ENCODE measurements around the gene GABRR1.
A peak's percentile ranks its signal among the peaks of the same experiment; 100 is the strongest.

The GABRR1 gene

GRCh38 chr6:89221971-89222711 lies 5.0 kb upstream of the GABRR1 start:
- peak; percentile 64 for DNase-seq (ENCODE audit: low read depth)
- TF ChIP-seq CTCF (conservative IDR thresholded peaks at IDR 0.05; ENCODE audit: control insufficient read depth, insufficient read depth, low read depth, low read length), result no peak
- H3K4me3 ChIP-seq (ENCODE audit: control insufficient read depth, low read depth, low read length), result no peak overlapping the region

DNA sequence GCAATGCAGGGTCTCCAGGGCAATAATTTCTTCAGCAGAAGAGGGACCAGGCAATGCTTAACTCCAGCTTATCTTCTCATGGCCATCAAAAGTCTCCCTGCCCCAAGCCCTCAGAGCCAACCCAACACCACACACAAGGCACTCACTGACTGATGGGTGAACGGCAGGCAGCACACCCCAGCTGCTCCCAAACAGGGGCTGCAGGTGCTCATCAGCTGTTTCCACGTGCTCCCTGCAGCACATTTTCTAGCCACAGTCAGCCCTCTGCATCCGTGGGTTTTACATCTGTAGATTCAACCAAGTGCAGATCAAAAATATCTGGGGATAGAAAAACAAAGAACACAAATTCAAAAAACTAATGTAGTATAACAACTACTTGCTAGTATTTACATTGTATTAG lies 4.0 kb upstream of the GABRR1 start:
- no peak for DNase-seq (ENCODE audit: low read depth)
- TF ChIP-seq CTCF (conservative IDR thresholded peaks at IDR 0.05; ENCODE audit: control insufficient read depth, insufficient read depth, low read depth, low read length), result no peak
- no peak overlapping the region for H3K4me3 ChIP-seq (ENCODE audit: control insufficient read depth, low read depth, low read length)

GRCh38 chr6:89216411-89216810 lies 747 bp downstream of the GABRR1 start:
- TF ChIP-seq CTCF (conservative IDR thresholded peaks at IDR 0.05; ENCODE audit: control insufficient read depth, insufficient read depth, low read depth, low read length), result no peak
- DNase-seq (ENCODE audit: low read depth), result no peak
- H3K4me3 ChIP-seq (ENCODE audit: control insufficient read depth, low read depth, low read length), result no peak overlapping the region

GRCh38 chr6:89215391-89215790 lies 1.8 kb downstream of the GABRR1 start:
- no peak overlapping the region for H3K4me3 ChIP-seq (ENCODE audit: control insufficient read depth, low read depth, low read length)
- TF ChIP-seq CTCF (conservative IDR thresholded peaks at IDR 0.05; ENCODE audit: control insufficient read depth, insufficient read depth, low read depth, low read length), result no peak
- DNase-seq (ENCODE audit: low read depth), result no peak

DNA sequence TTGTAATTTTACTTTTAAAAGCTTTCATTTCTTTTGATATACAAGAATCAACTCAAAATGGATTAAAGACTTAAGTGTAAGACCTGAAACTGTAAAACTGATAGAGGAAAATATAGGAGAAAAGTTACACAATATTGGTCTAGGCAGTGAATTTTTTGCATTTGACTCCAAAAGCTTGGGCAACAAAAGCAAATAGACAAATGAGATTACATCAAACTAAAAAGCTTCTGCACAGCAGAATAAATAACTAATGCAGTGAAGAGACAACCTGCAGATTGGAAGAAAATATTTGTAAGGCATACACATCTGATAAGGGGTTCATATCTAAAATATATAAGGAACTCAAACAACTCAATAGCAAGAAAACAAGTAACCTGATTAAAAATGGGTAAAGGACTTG lies 3.0 kb downstream of the GABRR1 start:
- no peak for TF ChIP-seq CTCF (conservative IDR thresholded peaks at IDR 0.05; ENCODE audit: control insufficient read depth, insufficient read depth, low read depth, low read length)
- no peak for DNase-seq (ENCODE audit: low read depth)
- no peak overlapping the region for H3K4me3 ChIP-seq (ENCODE audit: control insufficient read depth, low read depth, low read length)

- H3K4me3 ChIP-seq (ENCODE audit: control insufficient read depth, low read depth, low read length), result no peak overlapping the region
- TF ChIP-seq CTCF (conservative IDR thresholded peaks at IDR 0.05; ENCODE audit: control insufficient read depth, insufficient read depth, low read depth, low read length), result no peak
- no peak for DNase-seq (ENCODE audit: low read depth)
Observed at GRCh38 chr6:89212472-89212871, 4.7 kb downstream of the GABRR1 start.

DNA sequence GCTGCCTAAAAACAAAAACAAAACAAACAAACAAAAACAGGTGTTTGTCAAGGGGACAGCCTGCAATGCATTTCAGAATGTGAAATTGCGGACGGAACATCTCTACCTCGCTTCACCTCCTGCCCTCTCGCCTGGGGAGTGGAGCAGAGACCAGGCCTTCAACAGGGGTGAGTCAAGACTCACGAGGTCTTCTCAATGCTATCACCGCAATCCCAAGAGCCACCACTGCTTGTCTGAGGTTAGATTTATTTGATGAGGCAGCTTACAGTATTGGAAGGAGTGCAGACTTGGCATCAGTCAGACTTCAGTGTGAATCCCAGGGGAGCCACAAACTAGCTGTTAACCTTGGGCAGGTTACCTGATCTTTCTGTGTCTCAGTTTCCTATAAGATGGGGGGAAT lies 7.7 kb downstream of the GABRR1 start:
- H3K4me3 ChIP-seq (ENCODE audit: control insufficient read depth, low read depth, low read length), result no peak overlapping the region
- no peak for DNase-seq (ENCODE audit: low read depth)
- TF ChIP-seq CTCF (conservative IDR thresholded peaks at IDR 0.05; ENCODE audit: control insufficient read depth, insufficient read depth, low read depth, low read length), result no peak

Data from fibroblast of mammary gland (primary cell).